Left kidney (tissue), 2 donors: ENCODE measurements around the gene AGK. TPM values are rescaled to one million over a fixed set of nuclear protein-coding genes. Genes with fewer than 3 reads are reported as not detected.
"Not testable (repeated sequence)": the region's sequence is repeated elsewhere in the genome, so short reads cannot be mapped to it uniquely, and the experiment has no call there.

Experiments
- DNase-seq: peaks from one replicate; pipeline ENCODE4 v3.0.0-alpha.2; 2013
- polyA plus RNA-seq: library from polyadenylated mRNA; unstranded; fragments of 120-200 nt; gene quantifications from one replicate; pipeline ENCODE4 v1.2.1, GENCODE V29; 2013; ENCODE audit not compliant: insufficient read length

Gene AGK
- polyA plus RNA-seq, 1 donor: 45.8 TPM

DNA sequence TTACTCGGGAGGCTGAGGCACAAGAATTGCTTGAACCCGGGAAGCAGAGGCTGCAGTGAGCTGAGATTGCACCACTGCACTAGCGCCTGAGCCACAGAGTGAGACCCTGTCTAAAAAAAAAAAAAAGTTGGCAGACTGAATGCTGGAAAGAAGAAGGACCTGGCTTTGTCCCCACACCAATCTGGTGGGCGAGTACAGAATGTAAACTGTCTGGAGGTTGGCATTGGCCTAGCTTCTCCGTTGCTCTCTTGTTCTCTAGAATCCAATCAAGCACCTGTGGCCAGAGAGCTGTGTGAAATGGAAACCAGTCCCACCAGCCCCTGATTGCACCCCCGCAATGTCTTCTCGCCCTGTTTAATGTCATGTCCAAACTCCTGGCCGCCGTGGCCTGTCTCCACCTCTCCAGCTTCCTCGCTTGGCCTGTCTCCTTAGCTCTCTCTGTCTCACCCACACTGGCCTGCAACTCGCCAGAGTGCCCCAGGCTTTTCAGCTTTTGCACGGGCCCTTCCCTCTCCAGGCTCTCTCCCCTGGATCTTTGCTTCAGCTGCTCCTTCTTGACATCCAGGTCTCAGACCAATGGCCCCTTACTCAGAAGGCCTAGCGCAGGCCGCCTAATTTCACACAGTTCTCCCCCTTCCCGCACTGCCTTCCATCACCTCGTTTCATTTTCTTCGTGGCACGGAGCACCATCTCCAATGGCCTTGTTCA lies 670 bp upstream of the AGK start:
- no peak for DNase-seq

DNA sequence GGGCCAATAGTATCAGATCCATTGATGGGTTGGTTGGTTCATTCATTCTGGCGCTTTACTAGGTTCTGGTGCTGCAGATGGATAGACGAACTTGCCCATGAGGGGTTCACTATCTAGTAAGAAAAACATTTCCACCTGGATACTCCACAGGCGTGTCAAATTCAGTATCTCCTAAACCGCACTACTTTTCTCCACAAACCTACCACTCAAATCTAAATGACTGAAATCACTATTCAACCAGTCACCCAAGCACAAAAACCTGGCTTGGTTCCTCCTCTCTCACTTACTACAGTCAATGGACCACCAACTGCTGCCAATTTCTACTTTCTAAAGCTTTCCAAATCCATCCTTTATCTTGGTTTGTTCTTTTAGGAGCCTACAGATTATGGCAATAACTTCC lies 572 bp downstream of the AGK start:
- DNase-seq: peak; percentile 20

DNA sequence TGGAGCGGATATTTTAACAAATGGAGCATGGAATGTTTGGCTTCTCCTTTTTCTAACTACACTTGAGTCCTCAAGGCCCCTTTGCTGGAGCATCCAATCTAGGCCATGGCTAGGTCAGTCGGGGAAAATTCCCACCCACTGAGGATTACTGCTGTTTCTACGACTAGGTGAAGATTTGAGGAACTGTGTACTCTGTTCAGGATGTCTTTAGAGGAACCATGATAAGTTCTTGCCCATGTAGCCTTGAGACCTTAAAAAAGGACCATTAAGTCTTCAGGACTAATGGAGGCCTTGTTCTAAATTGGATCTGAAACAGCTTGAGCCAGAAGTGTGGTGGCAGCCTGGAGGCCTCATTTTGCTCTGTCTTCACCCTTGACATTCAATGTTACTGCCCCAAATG lies 6.2 kb downstream of the AGK start:
- no peak for DNase-seq

DNA sequence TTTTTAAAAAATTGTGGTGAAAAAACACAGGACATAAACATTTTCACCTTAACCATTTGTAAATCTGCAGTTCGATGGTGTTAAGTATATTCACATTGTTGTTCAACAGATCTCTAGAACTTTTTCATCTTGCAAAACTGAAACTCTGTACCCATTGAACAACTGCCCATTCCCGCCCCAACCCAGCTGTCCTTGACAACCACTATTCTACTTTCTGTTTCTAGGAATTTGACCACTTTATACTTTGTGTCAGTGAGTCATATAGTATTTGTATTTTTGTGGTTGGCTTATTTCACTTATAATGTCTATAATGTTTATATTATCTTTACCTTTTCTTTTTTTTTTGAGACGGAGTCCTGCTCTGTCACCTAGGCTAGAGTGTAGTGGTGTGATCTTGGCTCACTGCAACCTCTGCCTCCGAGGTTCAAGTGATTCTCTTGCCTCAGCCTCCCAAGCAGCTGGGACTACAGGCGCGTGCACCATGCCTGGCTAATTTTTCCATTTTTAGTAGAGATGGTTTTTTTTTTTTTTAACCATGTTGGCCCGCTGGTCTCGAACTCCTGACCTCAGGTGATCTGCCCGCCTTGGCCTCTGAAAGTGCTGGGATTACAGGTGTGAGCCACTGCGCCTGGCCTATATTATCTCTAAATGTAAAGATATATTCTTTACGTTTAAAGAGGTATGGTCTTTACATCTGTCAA lies 6.8 kb downstream of the AGK start:
- DNase-seq: not testable (repeated sequence)

DNA sequence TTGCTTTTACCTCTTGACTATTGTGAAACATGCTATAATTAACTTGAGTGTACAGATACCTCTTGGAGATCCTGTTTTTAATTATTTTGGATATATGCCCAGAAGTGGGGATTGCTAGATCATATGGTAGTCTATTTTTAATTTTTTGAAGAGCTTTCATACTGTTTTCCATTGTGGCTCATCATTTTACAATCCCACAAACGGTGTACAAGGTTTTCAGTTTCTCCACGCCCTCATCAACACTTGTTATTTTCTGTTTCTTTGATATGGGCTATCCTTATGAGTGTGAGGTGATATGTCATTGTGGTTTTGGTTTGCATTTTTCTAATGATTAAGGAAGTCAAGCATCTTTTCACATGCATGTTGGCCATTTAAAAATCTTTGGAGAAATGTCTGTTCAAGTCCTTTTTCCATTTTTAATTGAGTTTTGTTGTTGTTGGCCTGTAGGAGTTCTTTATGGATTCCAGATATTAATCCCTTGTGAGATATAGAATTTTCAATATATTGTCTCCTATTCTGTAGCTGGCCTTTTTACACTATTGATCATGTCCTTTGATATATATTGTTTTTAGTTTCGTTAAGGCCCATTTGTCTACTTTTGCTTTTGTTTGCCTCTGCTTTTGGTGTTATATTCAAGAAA lies 7.5 kb downstream of the AGK start:
- no peak for DNase-seq

DNA sequence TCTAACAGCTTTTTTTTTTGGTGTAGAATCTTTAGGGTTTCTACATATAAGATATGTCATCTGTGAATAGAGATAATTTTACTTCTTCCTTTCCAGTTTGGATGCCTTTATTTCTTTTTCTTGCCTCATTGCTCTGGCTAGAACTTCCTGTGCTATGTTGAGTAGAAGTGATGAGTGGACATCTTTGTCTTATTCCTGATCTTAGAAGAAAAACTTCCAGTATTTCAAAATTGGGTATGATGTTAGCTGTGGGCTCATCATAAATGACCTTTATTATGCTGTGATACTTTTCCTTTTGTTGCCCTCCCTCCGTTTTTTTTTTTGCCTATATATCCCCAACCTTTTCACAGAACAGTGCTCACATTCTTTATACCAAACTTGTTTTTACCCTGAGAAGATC lies 8.8 kb downstream of the AGK start:
- no peak for DNase-seq

DNA sequence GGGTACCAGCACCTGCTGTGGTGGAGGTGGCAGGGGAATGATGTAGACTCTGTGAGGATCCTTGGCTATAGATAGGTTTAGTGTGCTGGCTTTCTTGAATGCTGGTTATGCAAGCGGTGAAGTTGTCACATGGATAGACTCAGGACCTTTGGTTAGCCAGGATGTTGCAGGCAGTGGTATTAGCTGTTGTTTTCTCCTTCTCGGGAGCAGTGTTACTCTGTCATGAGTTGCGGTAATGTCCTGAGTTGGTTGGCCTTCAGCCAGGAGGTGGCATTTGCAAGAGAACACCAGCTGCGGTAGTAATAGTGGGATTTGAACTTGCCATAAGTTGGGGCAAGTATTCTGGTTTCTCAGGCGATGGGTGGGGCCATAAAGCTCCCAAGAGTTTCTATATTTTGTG lies 10.8 kb downstream of the AGK start:
- no peak for DNase-seq

DNA sequence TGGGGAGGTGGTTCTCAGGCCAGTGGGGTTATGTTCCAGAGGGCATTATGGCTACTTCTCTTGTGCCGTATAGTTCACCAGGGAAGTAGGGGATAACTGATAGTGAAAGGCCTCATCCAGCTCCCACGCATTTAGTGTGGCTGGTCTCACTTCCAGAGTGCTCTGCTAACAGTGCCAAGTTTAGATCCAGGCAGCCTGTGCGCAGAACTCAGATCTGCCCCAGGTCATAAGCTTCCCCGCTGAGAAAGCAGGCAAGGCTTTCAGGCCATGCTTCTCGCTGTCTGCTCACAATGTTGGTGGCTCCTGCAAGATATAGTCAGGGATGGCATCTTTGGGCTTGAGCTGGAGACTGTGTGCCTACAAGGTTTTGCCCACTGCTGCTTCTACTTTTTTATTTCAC lies 11.3 kb downstream of the AGK start:
- no peak for DNase-seq

DNA sequence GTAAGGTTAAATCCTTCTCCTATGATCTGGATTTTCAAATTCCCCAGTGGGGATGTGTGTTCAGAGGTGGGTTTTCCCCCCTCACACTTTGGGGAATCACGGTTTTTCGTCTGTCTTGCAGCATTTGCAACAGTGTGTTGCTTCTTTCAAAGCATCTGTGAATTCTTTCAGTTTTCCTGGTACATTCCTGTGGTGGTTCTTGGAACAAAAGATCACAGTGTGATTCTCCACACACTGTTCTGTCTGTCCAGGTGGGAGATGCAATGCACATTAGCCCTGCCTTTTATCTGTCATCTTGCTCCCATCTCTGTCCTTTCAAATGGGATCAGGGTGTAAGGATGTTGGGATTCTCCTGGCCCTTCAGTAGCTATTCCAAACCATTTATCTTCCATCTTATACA lies 11.8 kb downstream of the AGK start:
- DNase-seq: no peak

DNA sequence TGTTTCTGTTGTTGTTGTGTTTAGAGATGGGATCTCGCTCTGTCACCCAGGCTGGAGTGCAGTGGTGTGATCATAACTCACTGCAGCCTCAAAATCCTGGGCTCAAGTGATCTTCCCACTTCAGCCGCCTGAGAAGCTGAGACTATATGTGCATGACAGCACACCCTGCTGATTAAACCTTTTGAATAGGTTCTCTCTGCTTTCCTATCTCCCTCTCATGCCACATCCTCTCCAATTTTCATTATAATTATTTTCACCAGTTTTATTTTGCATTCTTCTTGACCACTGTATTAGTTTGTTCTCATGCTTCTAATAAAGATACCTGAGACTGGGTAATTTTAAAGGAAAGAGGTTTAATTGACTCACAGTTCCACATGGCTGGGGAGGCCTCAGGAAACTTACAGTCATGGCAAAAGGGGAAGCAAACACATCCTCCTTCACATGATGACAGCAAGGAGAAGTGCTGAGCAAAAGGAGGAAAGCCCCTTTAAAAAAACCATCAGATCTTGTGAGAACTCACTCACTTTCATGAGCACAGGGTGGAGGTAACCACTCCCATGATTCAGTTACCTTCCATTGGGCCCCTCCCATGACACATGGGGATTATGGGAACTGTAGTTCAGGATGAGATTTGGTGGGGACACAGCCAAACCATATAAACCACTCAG lies 12.9 kb downstream of the AGK start:
- no peak for DNase-seq

DNA sequence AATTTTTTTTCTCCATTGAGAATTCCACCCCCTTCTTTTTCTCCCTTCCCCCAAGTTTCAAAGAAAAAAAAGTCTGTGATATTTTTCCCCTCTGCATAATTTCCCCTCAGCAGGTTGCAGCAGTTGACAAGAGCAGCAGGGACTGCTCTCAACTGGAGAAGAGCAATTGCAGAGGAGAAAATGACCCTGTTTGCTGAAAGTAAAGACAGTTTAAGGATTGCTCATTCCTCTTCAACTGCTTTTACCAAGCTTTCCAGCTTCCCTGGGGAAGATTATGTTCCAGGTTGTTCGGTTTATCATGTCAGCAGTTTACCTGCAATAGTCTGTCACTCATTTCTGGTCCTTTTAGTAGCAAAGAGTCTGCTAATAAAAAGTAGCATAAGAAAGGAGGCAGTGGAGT lies 16.2 kb downstream of the AGK start:
- DNase-seq: no peak

DNA sequence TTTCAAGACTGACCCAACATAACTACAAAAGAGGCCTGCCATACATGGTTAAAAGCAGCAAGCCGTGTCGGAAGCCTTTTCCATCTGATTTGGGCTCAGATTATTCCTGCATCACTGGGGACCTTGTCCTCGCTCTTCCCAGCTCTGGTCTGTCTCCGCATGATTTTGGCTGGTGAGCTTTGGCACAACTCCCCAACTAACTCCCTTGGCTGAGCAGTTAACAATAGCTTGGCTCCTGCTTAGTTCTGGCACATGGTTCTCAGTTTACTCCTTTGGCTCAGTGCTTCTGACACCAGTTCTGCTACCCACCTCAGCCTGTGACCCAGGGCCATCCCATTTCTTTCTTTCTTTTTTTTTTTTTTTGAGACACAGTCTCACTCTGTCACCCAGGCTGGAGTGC lies 17.0 kb downstream of the AGK start:
- DNase-seq: no peak

DNA sequence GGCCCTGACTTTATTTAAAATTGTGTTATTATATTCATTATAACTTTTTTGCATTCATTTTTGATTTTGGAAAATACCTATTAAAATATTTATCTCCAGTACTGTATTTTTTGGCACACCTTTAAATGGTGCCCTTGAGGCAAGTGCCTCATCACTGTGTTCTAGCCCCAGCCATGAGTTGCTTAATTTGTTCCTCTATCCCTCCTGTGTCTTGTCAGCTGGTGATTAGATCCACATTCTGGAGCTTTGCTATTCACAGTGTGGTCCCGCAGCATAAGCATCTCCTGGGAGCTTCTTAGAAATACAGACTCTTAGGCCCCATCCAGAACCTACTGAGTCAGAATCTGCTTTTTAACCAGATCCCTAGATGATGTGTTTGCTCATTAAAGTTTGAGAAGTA lies 19.8 kb downstream of the AGK start:
- no peak for DNase-seq

DNA sequence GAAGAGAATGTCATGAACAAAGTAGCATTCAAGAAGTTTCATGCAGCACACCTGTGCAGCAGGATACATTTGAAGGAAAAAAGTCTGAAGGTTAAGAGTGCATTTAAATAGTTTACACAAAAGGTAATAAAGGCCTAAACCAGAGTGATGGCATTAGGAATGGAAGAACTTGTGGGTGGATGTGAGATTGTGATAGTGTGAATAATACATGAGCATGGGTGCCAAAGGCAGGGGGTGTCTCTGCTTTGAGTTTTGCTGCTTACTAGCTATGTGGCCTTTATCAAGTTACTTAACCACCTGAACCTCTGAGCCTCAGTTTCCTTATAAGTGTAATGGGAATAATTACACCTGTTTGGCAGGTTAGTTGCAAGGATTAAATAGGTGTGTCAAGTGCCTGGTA lies 21.0 kb downstream of the AGK start:
- DNase-seq: no peak

DNA sequence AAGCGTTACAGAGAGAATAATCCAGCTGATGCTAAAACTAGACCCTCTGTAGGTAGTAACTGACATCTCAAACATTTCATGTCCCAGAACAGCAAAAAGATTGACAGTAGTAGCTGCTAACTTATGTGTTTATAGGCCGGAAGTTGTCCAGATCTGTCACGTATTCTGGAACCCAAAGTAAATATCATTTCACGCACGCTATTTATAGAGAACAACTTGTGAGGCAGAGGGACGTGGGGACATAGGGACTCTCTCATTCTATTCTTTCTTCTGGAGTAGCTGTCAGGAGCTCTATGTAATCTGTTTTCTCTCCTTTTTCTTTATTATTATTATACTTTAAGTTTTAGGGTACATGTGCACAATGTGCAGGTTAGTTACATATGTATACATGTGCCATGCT lies 22.3 kb downstream of the AGK start:
- DNase-seq: no peak

DNA sequence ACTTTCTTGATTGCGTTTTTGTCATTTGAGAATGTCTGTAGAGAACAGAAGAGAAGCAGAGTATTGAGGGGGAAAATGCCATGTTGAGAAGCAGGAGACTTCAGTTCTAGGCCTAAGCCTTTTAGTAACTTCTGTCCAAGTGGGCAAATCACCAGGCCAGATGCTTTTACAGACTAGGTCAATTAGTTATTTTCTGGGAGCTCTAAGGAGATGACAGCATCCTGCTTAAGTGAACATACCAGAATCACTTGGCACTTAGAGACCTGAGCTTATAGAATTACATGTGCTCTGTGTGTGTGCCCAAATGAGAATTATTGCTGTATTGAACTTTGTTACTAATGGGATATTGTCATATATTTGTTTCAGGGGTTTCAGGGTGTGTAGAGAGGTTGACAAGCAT lies 24.0 kb downstream of the AGK start:
- no peak for DNase-seq

DNA sequence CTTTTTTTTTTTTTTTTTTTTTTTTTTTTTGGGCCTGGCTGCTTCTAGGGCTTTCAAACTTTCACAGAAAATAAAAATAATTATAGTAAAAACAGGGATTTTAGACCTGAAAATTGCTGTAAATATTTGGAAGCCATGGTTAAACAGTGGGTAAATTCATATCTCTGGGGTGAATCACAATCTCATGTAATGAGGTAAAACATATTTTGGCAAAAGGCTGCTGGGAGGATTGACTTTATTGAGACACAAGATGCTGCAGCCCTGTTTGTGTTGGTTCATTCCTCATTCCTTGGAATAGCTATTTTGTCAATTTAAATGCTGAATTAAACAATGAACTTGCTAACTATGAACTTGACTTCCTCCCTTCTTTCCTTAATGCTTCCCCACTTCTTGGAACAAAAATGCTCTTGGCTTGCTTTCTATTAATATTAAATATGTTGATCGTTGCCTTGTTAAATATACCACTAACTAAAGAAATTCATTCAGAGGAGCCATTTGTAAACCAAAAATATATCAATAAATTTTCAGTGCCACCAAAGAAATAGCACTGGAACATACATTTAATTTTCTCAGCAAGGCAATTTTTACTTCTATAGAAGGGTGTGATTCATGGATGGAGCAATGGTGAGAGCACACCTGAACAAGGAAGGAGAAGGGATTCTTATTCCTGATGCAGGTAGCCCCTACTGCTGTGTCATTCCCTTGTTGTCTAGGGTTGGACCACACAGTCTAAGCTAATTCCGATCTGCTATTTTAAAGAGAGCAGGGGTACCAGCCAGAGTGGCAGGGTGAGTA lies 24.6 kb downstream of the AGK start:
- no peak for DNase-seq

DNA sequence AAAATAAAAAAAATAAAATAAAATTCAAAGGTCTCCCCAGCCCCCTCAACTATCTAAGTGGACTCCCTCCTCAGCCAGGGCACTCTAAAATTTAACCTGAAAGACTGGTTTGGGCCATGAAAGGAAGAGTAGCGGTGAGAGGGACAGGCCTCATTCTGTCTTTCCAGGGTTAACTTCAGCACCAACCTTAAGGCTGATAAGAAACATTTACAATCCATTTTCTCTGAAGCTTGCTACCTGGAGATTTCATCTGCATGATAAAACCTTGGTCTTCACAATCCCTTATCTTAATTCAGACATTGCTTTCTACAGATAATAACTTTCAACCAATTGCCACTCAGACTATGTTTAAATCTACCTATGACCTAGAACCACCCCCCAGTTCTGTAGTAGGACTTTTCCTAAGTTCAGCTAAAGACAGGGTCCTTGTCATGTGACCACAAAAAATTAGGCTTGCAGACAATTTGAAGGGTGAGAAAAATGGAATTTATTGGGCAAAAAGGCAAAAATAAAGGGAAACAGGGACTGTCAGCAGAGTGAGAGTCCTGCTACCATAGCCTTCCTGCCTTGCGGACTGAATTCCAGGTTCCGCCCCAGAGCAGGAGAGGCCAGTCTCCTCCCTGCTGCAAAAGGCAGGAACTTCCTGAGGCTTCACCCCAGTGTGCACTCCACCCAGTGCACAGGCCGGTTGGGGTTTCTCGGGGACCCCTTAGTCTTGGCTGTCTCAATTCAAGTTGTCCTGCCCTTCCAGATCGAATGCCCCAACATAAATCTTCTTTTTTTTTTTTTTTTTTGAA lies 26.0 kb downstream of the AGK start:
- no peak for DNase-seq

DNA sequence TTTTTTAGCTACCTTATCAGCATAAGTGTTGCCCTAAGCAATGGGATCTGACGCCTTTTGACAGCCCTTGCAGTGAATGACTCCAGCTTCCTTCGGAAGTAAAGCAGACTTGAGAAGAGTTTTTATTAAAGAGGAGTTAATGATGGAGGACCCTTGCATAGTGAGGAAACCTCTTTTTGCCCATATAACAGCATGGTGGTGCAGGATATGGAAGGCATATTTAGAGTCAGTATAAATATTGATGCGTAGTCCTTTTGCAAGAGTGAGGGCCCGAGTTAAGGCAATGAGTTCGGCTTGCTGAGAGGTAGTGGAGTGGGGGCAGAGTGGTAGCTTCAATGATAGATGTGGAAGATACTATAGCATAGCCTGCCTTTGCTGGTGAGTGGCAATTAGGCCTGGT lies 28.7 kb downstream of the AGK start:
- not testable (repeated sequence) for DNase-seq

DNA sequence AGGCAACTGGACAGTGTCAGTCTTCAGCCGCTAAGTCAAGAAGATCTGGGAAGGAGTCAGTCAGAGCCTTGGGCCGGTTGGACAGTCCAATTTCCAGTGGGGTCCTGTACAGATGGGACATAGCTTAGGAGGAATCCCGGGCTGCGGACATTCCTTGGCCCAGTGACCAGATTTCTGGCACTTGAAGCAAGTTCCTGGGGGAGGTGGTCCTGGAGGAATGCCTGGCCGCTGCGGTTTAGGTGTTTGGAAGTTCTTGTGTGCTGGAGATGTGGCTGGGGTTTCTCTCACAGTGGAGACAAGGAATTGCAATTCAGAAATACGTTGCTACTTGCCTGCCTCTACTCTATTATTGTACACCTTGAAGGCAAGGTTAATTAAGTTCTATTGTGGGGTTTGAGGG lies 30.9 kb downstream of the AGK start:
- not testable (repeated sequence) for DNase-seq

DNA sequence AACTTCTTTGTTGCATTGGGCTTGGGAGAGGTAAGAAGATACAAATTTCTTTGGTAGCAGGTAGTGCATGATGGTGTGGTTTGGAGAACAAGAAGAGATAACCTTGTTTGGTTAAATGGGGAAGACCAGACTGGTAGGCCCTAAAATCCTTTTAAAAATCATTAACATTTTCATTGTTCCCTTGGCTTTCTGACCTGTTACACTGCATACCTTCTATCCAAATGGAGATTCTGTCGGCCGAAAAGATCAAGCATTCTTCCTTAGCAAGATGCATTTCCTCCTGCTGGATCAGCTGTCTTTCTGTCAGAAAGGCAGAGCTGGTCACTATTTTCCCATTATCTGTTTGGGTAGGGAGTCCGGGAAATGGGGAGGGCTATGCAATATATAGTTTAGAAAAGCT lies 33.7 kb downstream of the AGK start:
- no peak for DNase-seq
